HepG2 (cell line): ENCODE measurements around the gene VSTM4. TPM values are rescaled to one million over a fixed set of nuclear protein-coding genes. Genes with fewer than 3 reads are reported as not detected.

ENCODE experiments used
- ATAC-seq: fragments of 200-7000 bp; cut with Tn5 transposase; 3 replicates; pipeline ENCODE4 v1.9.1; 2020; ENCODE audit warnings: mild to moderate bottlenecking, moderate library complexity
- BruUV-seq: library from RNA; stranded (reverse); fragments of 400-500 nt; replicated peaks from 2 replicates; lab custom pipeline; 2021; lab: Mats Ljungman, UMichigan
- CTCF ChIA-PET: fragments of 300-600 bp; formaldehyde crosslinking; extraction: SDS; loops from one replicate; lab custom pipeline; 2021; ENCODE audit warnings: low total read pairs, inconsistent platforms, low intra/inter-chr PET ratio; lab: Yijun Ruan, JAX
- POLR2A ChIA-PET: fragments of 350-600 bp; sonication (Branson Sonifier 250); formaldehyde crosslinking; loops from one replicate; lab custom pipeline; 2020; ENCODE audit warnings: antibody characterized with exemption, inconsistent platforms; lab: Yijun Ruan, JAX
- DNase-seq: peaks from one replicate; pipeline ENCODE4 v3.0.0-alpha.2; 2015; ENCODE audit warnings: low spot score
- FAIRE-seq: peaks from 3 replicates; lab custom pipeline; 2011; peaks lifted over from hg19 to GRCh38; lab: Jason Lieb, UNC
- H2AFZ ChIP-seq: one replicate; pipeline ENCODE4 v1.6.1; 2011; ENCODE audit warnings: low read length, inconsistent platforms
- H3K27ac ChIP-seq: fragments of 300-600 bp; 3 replicates; pipeline ENCODE4 v1.8.0; 2011; ENCODE audit warnings: mixed run types, mild to moderate bottlenecking, mixed read lengths, low read length, inconsistent platforms; ENCODE audit not compliant: insufficient read depth; ENCODE audit errors: extremely low read length
- H3K27me3 ChIP-seq, 2 experiments: fragments of 200-600 bp in 1 of 2; 2 replicates in 1 of 2; 3 replicates in 1 of 2; pipeline versions ENCODE4 v1.6.0 to v1.8.0; 2011; ENCODE audit warnings: low read length in 2 of 2, mild to moderate bottlenecking in 2 of 2, moderate library complexity in 2 of 2, inconsistent platforms in 1 of 2; ENCODE audit not compliant: insufficient read depth in 2 of 2, control insufficient read depth in 1 of 2
- H3K36me3 ChIP-seq, 2 experiments: fragments of 200-600 bp in 1 of 2; replicated peaks in 1 of 2; 2 replicates in 1 of 2; 3 replicates in 1 of 2; pipeline versions ENCODE4 v1.5.1 to v1.8.0; 2011; ENCODE audit warnings: low read length in 2 of 2, inconsistent platforms in 1 of 2; ENCODE audit not compliant: insufficient read depth in 2 of 2, control insufficient read depth in 1 of 2
- H3K4me1 ChIP-seq: 2 replicates; pipeline ENCODE4 v1.5.1; 2012; ENCODE audit warnings: low read length, inconsistent platforms; ENCODE audit not compliant: insufficient read depth
- H3K4me2 ChIP-seq: 2 replicates; pipeline ENCODE4 v1.6.0; 2011; ENCODE audit warnings: low read depth, low read length, inconsistent platforms
- H3K4me3 ChIP-seq, 3 experiments: fragments of 200-600 bp in 1 of 3; sonication (generic), shearing (Covaris generic) in 1 of 3; replicated peaks in 1 of 3; 2 replicates each; pipeline ENCODE4 v1.5.1; 2011 to 2016; ENCODE audit warnings: low read length in 3 of 3, inconsistent platforms in 2 of 3, low read depth in 2 of 3, mild to moderate bottlenecking in 2 of 3, control low read depth in 1 of 3, mixed read lengths in 1 of 3; ENCODE audit not compliant: insufficient read depth in 1 of 3
- H3K79me2 ChIP-seq: one replicate; pipeline ENCODE4 v1.6.1; 2011; ENCODE audit warnings: low read length, inconsistent platforms; ENCODE audit not compliant: insufficient read depth
- H3K9ac ChIP-seq: 2 replicates; pipeline ENCODE4 v1.6.0; 2011; ENCODE audit warnings: mild to moderate bottlenecking, low read depth, low read length, inconsistent platforms; ENCODE audit not compliant: insufficient read depth
- H3K9me3 ChIP-seq: 2 replicates; pipeline ENCODE4 v1.5.1; 2012; ENCODE audit warnings: mild to moderate bottlenecking, low read length
- H4K20me1 ChIP-seq: 2 replicates; pipeline ENCODE4 v1.6.0; 2011; ENCODE audit warnings: inconsistent platforms, mild to moderate bottlenecking, low read length, moderate library complexity; ENCODE audit not compliant: insufficient read depth
- EEA1 ChIP-seq: sonication (generic); formaldehyde crosslinking; IDR thresholded peaks from 2 replicates; pipeline ENCODE4 v1.5.1; 2020; ENCODE audit warnings: mild to moderate bottlenecking, missing genetic modification reagents, borderline replicate concordance
- GATA4 ChIP-seq: sonication (generic); IDR thresholded peaks from 2 replicates; pipeline ENCODE4 v1.6.1; 2016; ENCODE audit warnings: antibody characterized with exemption, low read depth, borderline replicate concordance
- HDAC2 ChIP-seq: sonication (generic); formaldehyde crosslinking; IDR thresholded peaks from 2 replicates; pipeline ENCODE4 v1.4.0; 2020; ENCODE audit warnings: missing genetic modification reagents
- JUND ChIP-seq: sonication (generic); formaldehyde crosslinking; IDR thresholded peaks from 2 replicates; pipeline ENCODE4 v1.8.0; 2022; ENCODE audit warnings: mild to moderate bottlenecking, missing genetic modification reagents
- KDM1A ChIP-seq: IDR thresholded peaks from 2 replicates; pipeline ENCODE4 v1.6.1; 2016; ENCODE audit warnings: missing compliant biosample characterization
- NFYC ChIP-seq: IDR thresholded peaks from 2 replicates; pipeline ENCODE4 v1.6.1; 2016; ENCODE audit warnings: missing genetic modification reagents, missing compliant biosample characterization
- NKX3-1 ChIP-seq: sonication (generic); formaldehyde crosslinking; IDR thresholded peaks from 2 replicates; pipeline ENCODE4 v1.5.0; 2020; ENCODE audit warnings: missing genetic modification reagents
- TBP ChIP-seq: sonication (generic); formaldehyde crosslinking; IDR thresholded peaks from 2 replicates; pipeline ENCODE4 v1.5.0; 2020; ENCODE audit warnings: missing genetic modification reagents
- ZBTB49 ChIP-seq: sonication (generic); formaldehyde crosslinking; IDR thresholded peaks from 2 replicates; pipeline ENCODE4 v1.4.0; 2020; ENCODE audit warnings: missing genetic modification reagents, borderline replicate concordance
- ZNF619 ChIP-seq: sonication (generic); formaldehyde crosslinking; IDR thresholded peaks from 2 replicates; pipeline ENCODE4 v1.4.0; 2020; ENCODE audit warnings: mild to moderate bottlenecking, missing genetic modification reagents
- ZNF703 ChIP-seq: sonication (generic); formaldehyde crosslinking; IDR thresholded peaks from 2 replicates; pipeline ENCODE4 v1.5.1; 2020; ENCODE audit warnings: missing genetic modification reagents, mild to moderate bottlenecking, moderate library complexity, borderline replicate concordance
- ZNF737 ChIP-seq: sonication (generic); formaldehyde crosslinking; IDR thresholded peaks from 2 replicates; pipeline ENCODE4 v1.5.0; 2020; ENCODE audit warnings: missing genetic modification reagents, mild to moderate bottlenecking, borderline replicate concordance
- WGBS: methylation state at CpG from one replicate; pipeline ENCODE4 v1.1.6; 2017; ENCODE audit warnings: low lambda C conversion rate; 5-methylcytosine and 5-hydroxymethylcytosine counted together
- in situ Hi-C: cut with HindIII; loops from 2 replicates; pipeline ENCODE4 v1.10.0; 2017; ENCODE audit warnings: low pct_unique_long_range_greater_than_20kb; ENCODE audit not compliant: extremely low pct_ligation_motif_present
- intact Hi-C: fragments of 100-400 bp; cut with micrococcal nuclease; formaldehyde crosslinking; loops from one replicate; pipeline ENCODE4 v1.10.0; 2022; ENCODE audit not compliant: unreplicated experiment
- polyA plus RNA-seq, 8 experiments: library from polyadenylated mRNA; depleted of rRNA in 3 of 8; stranded (reverse) in 7 of 8; unstranded in 1 of 8; fragments of >200 nt; fragmentation: Illumina TruSeq in 4 of 8; extraction: Trizol in 4 of 8; gene quantifications; 2 replicates each; pipeline versions ENCODE4 v1.2.1 to v1.2.3, GENCODE V29; 2011 to 2016; ENCODE audit warnings: low read depth in 4 of 8, missing spikeins in 1 of 8, mixed read lengths in 1 of 8; ENCODE audit not compliant: insufficient read depth in 1 of 8
- total RNA-seq, 5 experiments: library from RNA; depleted of rRNA; stranded (reverse); fragments of >200 nt; fragmentation: Illumina TruSeq; extraction: Trizol; gene quantifications; 2 replicates each; pipeline ENCODE4 v1.2.3, GENCODE V29; 2016; ENCODE audit warnings: low read depth in 1 of 5
- TF ChIP-seq, protein P1 (sequence below): IDR thresholded peaks from 2 replicates; pipeline ENCODE4 v1.6.1; 2012; ENCODE audit warnings: inconsistent platforms
- TF ChIP-seq, protein P2 (sequence below): sonication (generic); formaldehyde crosslinking; IDR thresholded peaks from 2 replicates; pipeline ENCODE4 v1.4.0; 2020; ENCODE audit warnings: mild to moderate bottlenecking, low read depth, missing genetic modification reagents
- TF ChIP-seq, protein P3 (sequence below): sonication (generic); formaldehyde crosslinking; IDR thresholded peaks from 2 replicates; pipeline ENCODE4 v1.4.0; 2020; ENCODE audit warnings: mild to moderate bottlenecking, missing genetic modification reagents

The VSTM4 gene
- total and polyA plus RNA-seq, 2 of the 13 experiments (the other 11 are each of a cell fraction or from before 2014, with no cell fraction given), result not detected

DNA sequence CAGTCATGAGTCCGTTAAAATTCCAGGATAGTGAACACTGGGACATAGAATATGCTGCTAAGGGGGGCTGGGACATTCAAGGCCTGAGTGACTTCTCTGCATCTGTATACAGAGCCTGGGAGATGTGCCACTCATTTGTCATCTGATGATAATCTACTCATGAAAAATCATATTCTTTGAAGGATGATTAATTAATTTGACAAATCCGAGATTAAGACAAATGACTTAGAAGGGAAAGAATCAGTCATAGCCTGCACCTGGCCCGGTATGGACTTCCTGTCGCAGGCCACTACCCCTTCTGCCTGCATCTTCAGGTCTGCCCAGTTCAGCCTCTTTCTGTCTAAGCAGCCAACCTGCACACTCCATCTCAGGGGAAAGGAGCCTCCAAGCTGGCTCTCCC lies 37.3 kb upstream of the VSTM4 start:
- no peak for FAIRE-seq
- H2AFZ ChIP-seq, result no peak overlapping the region
- no peaks in the 10 kb centered on the region for H3K79me2 ChIP-seq
- no peaks in the 10 kb centered on the region for H3K36me3 ChIP-seq
- intact Hi-C loops (no loop called here), in situ Hi-C loops (no loop called here)
- H3K9ac ChIP-seq, result no peak overlapping the region
- no peak overlapping the region for H3K4me3 ChIP-seq
- no peaks in the 10 kb centered on the region for H4K20me1 ChIP-seq
- H3K4me2 ChIP-seq, result no peak overlapping the region
- no peaks in the 10 kb centered on the region for H3K4me1 ChIP-seq
- TF ChIP-seq KDM1A (no peak), NKX3-1 (CRISPR knock-in tag) (no peak), ZNF737 (CRISPR knock-in tag) (no peak), ZNF619 (CRISPR knock-in tag) (no peak), ZNF703 (no peak), TBP (CRISPR knock-in tag) (no peak), ZBTB49 (CRISPR knock-in tag) (no peak), JUND (CRISPR knock-in tag) (no peak), EEA1 (no peak), NFYC (CRISPR knock-in tag) (no peak), HDAC2 (CRISPR knock-in tag) (no peak), GATA4 (no peak)
- TF ChIP-seq, protein P1, sequence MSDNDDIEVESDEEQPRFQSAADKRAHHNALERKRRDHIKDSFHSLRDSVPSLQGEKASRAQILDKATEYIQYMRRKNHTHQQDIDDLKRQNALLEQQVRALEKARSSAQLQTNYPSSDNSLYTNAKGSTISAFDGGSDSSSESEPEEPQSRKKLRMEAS, result no peak
- TF ChIP-seq, protein P2, sequence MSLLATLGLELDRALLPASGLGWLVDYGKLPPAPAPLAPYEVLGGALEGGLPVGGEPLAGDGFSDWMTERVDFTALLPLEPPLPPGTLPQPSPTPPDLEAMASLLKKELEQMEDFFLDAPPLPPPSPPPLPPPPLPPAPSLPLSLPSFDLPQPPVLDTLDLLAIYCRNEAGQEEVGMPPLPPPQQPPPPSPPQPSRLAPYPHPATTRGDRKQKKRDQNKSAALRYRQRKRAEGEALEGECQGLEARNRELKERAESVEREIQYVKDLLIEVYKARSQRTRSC (CRISPR knock-in tag), result no peak
- TF ChIP-seq, protein P3, sequence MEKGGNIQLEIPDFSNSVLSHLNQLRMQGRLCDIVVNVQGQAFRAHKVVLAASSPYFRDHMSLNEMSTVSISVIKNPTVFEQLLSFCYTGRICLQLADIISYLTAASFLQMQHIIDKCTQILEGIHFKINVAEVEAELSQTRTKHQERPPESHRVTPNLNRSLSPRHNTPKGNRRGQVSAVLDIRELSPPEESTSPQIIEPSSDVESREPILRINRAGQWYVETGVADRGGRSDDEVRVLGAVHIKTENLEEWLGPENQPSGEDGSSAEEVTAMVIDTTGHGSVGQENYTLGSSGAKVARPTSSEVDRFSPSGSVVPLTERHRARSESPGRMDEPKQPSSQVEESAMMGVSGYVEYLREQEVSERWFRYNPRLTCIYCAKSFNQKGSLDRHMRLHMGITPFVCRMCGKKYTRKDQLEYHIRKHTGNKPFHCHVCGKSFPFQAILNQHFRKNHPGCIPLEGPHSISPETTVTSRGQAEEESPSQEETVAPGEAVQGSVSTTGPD (CRISPR knock-in tag), result no peak
- TF ChIP-seq, all 625 proteins: peak for 0
- 16% methylated on average over 4 of the region's 4 CpGs for WGBS
- Histone ChIP-seq H3K9me3 (no peaks in the 10 kb centered on the region), H3K27me3 (no peaks in the 10 kb centered on the region), H3K27ac (no peak overlapping the region)
- ChIA-PET POLR2A (no interaction called here), CTCF (no interaction called here)
- ATAC-seq, result no peak
- no TSS peak for BruUV-seq
- no peak for DNase-seq
